HFFc6 (cell line): Measurements from ENCODE around the gene STK39. TPM values are rescaled to one million over a fixed set of nuclear protein-coding genes. Genes with fewer than 3 reads are reported as not detected.

Experiments
- total RNA-seq, 6 experiments: library from RNA; stranded (reverse); fragmentation: NEBNext Ultra II Directional; extraction: Animal tissue kit (Norgen Biotek cat#: 25700); gene quantifications; 2 replicates in 1 of 6; 3 replicates in 5 of 6; pipeline ENCODE4 v1.2.3, GENCODE V29; 2021

Gene STK39
- total RNA-seq, 6 experiments from 2014 or later: 27.7 to 36.4 (median 33.4) TPM

Other genes starting within 250 kb of the STK39 start
- 1 to 10 TPM; 6.2 to 9.9 (median 7.5) TPM for gene CERS6, start 208.7 kb upstream of the STK39 start, total RNA-seq